Measurements from ENCODE around the gene FAM81A.

DNA sequence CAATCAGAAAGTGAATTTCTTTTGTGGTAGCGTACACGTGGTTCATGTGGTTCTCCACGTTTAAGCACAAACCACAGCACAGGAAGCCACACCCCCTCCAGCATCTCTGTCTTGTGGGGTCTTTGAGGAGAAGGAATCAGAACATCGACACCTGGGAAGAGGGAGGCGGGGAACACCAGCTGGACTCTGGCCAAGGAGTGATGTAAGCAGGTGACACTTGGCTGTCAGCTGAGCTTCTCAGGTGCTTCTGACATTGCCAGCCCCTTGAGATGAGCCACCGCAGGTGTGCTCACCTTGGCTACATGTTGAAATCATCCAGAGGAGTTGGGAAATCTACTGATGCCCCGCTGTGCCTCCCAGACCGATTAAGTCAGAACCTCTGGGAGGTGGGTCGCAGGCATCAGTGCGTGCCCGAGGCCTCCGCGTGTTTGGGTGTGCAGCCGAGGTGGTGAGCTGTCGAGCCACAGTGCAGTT is 85.0 kb downstream of the FAM81A start:
- TF ChIP-seq, protein P1, sequence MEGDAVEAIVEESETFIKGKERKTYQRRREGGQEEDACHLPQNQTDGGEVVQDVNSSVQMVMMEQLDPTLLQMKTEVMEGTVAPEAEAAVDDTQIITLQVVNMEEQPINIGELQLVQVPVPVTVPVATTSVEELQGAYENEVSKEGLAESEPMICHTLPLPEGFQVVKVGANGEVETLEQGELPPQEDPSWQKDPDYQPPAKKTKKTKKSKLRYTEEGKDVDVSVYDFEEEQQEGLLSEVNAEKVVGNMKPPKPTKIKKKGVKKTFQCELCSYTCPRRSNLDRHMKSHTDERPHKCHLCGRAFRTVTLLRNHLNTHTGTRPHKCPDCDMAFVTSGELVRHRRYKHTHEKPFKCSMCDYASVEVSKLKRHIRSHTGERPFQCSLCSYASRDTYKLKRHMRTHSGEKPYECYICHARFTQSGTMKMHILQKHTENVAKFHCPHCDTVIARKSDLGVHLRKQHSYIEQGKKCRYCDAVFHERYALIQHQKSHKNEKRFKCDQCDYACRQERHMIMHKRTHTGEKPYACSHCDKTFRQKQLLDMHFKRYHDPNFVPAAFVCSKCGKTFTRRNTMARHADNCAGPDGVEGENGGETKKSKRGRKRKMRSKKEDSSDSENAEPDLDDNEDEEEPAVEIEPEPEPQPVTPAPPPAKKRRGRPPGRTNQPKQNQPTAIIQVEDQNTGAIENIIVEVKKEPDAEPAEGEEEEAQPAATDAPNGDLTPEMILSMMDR (IDR thresholded peaks at IDR 0.05), result no peak
- TF ChIP-seq POLR2A (IDR thresholded peaks at IDR 0.05), result no peak

Data from thyroid gland (tissue), 4 donors.